IPS-15b (cell line): ENCODE measurements around the gene TMCO4.

ENCODE experiments used
- H3K27me3 ChIP-seq: one replicate; pipeline ENCODE4 v1.6.1; 2013; ENCODE audit warnings: low read length; ENCODE audit not compliant: control insufficient read depth, insufficient read depth
- H3K36me3 ChIP-seq: one replicate; pipeline ENCODE4 v1.6.1; 2013; ENCODE audit warnings: low read length; ENCODE audit not compliant: control insufficient read depth, insufficient read depth
- H3K4me1 ChIP-seq: one replicate; pipeline ENCODE4 v1.6.1; 2013; ENCODE audit warnings: mild to moderate bottlenecking, low read length; ENCODE audit not compliant: control insufficient read depth, insufficient read depth
- H3K4me3 ChIP-seq: one replicate; pipeline ENCODE4 v1.5.1; 2013; ENCODE audit warnings: low read depth, low read length
- H3K9ac ChIP-seq: one replicate; pipeline ENCODE4 v1.6.1; 2013; ENCODE audit warnings: low read depth, mild to moderate bottlenecking, low read length
- H3K9me3 ChIP-seq: one replicate; pipeline ENCODE4 v1.6.1; 2013; ENCODE audit warnings: mild to moderate bottlenecking, low read length; ENCODE audit not compliant: control insufficient read depth, insufficient read depth

The TMCO4 gene

GRCh38 chr1:19756480-19756879 lies 43.2 kb downstream of the TMCO4 start:
- Histone ChIP-seq H3K4me3 (no peak overlapping the region), H3K9me3 (no peaks in the 10 kb centered on the region), H3K27me3 (no peaks in the 10 kb centered on the region), H3K9ac (no peak overlapping the region), H3K4me1 (no peaks in the 10 kb centered on the region), H3K36me3 (no peaks in the 10 kb centered on the region)

DNA sequence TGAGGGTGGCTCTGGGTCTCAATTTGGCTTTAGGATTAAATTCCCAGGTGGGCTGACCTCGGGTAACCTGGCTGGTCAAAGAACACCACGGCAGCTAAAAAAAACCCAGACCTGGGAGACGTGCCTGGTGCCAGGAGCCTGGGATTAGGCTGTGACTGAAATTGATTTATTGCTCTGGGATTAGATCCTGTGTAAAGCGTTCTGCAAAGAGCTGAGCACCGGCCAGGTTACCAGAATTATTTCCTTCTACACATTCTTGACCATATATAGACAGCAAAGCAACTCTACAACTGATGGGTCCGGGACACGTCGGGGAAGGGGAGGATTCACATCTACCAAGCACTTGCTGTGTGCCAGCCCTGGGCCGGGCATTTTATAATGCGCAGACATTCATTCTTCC lies 45.2 kb downstream of the TMCO4 start:
- Histone ChIP-seq H3K9ac (no peak overlapping the region), H3K4me1 (no peaks in the 10 kb centered on the region), H3K27me3 (no peaks in the 10 kb centered on the region), H3K9me3 (no peaks in the 10 kb centered on the region), H3K4me3 (no peak overlapping the region), H3K36me3 (no peaks in the 10 kb centered on the region)

DNA sequence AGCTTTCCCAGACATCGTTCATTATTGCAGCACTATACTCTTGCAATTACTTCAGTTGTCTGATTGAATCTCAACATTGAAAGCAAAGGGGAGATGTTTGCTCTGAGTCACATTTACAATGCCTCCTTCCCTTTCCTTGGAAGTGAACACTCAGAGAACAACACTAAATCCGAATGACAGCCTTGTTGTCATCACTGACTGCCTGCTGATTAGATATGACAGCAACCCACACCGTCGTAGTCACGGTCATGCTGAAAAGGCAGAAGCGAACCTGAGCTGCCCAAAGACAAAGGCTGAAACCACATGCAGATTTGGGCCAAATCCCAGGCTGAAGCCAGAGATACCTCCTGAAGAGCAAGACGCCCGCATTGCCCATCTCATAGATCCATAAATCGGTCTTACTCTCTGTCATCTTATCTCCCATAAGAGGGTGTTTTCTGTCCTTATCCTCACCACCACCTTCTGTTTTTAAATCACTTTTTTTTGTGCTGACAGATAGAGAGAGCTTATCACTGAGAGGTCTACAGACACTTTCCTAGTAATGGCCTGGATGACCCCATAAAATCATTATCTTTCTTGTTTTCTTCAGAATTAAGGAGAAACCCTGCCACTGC lies 47.5 kb downstream of the TMCO4 start:
- Histone ChIP-seq H3K9ac (no peak overlapping the region), H3K27me3 (no peaks in the 10 kb centered on the region), H3K4me3 (no peak overlapping the region), H3K9me3 (no peaks in the 10 kb centered on the region), H3K36me3 (no peaks in the 10 kb centered on the region), H3K4me1 (no peaks in the 10 kb centered on the region)

GRCh38 chr1:19750882-19751276 lies 48.8 kb downstream of the TMCO4 start:
- Histone ChIP-seq H3K9ac (no peak overlapping the region), H3K36me3 (no peaks in the 10 kb centered on the region), H3K9me3 (no peaks in the 10 kb centered on the region), H3K27me3 (no peaks in the 10 kb centered on the region), H3K4me1 (no peaks in the 10 kb centered on the region), H3K4me3 (no peak overlapping the region)

DNA sequence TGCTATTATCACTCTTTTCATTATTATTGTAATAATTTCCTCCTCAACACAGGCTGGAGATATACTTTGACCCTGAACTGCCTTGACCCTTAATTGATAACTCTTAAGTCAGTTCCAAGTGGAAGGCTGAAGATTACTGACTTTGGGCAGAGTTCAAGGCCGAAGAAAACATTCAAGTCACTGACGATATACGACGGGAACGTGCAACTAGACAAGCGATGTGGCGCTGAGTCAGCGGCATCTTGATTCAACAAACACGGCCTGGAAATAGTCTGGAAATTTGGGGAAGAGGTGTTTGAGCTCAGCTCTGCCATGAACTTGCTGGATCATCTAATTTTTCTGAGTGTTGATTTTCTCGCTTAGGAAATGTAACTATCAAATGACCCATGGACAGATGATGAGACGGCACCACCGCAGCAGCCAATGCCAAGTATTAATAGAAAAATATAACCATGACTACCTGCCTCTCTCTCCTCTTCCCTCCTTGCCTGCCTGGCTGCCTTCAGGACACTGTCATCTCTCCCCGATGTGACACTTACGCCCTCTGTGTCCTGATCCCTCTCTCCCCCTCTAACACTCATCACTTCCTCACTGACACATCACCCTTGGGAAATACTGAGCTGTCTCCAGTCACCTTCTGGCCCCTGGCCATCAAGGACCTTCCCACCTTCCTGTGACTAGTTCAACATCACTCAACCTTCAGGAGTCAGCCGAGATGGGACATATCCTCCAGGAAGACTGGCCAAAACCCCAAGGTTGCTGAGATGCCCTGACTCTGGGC lies 49.4 kb downstream of the TMCO4 start:
- H3K9ac ChIP-seq: no peak overlapping the region
- no peaks in the 10 kb centered on the region for H3K36me3 ChIP-seq
- no peaks in the 10 kb centered on the region for H3K27me3 ChIP-seq
- H3K9me3 ChIP-seq: no peaks in the 10 kb centered on the region
- no peak overlapping the region for H3K4me3 ChIP-seq
- no peaks in the 10 kb centered on the region for H3K4me1 ChIP-seq

DNA sequence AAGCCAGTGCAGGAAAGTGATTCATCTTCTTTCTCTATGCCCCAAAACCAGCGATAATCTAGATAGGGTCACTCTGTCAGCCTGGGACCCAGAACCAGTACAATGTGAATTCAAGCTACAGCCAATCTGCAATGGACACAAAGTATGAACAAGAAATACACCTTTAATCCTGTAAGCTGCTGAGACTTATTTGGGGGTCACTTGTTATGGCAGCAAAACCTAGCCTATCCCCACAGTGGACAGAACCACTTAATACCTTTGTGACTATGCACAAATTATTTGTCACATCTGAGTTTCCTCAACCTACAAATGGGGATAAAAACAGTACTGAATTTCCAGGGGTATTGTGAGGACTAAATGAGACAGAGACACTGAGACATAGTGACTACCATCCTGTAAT lies 50.0 kb downstream of the TMCO4 start:
- Histone ChIP-seq H3K9me3 (no peaks in the 10 kb centered on the region), H3K9ac (no peak overlapping the region), H3K4me3 (no peak overlapping the region), H3K27me3 (no peaks in the 10 kb centered on the region), H3K36me3 (no peaks in the 10 kb centered on the region), H3K4me1 (no peaks in the 10 kb centered on the region)

- Histone ChIP-seq H3K4me3 (no peak overlapping the region), H3K4me1 (no peaks in the 10 kb centered on the region), H3K27me3 (no peaks in the 10 kb centered on the region), H3K9me3 (no peaks in the 10 kb centered on the region), H3K9ac (no peak overlapping the region), H3K36me3 (no peaks in the 10 kb centered on the region)
These were observed 52.0 kb downstream of the TMCO4 start for GRCh38 chr1:19747761-19748160.

DNA sequence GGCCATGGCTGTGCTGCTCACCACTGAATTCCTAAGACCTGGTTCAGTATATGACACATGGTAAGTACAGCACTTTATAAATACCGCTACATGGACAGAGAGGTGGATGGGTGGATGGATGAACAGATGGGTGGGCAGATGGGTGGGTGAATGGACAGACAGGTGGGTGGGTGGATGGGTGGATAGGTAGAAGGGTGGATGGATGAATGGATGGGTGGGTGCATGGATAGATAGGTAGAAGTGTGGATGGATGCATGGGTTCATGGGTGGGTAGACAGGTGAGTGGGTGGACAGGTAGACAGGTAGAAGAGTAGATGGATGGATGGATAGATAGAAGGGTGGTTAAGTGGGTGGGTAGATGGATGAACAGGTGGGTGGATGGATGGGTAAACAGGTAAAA lies 54.8 kb downstream of the TMCO4 start:
- no peak overlapping the region for H3K9ac ChIP-seq
- H3K4me1 ChIP-seq: no peaks in the 10 kb centered on the region
- no peaks in the 10 kb centered on the region for H3K36me3 ChIP-seq
- H3K9me3 ChIP-seq: no peaks in the 10 kb centered on the region
- no peaks in the 10 kb centered on the region for H3K27me3 ChIP-seq
- no peak overlapping the region for H3K4me3 ChIP-seq

GRCh38 chr1:19744335-19744743 lies 55.4 kb downstream of the TMCO4 start:
- H3K9me3 ChIP-seq: no peaks in the 10 kb centered on the region
- H3K9ac ChIP-seq: no peak overlapping the region
- H3K4me1 ChIP-seq: no peaks in the 10 kb centered on the region
- H3K36me3 ChIP-seq: no peaks in the 10 kb centered on the region
- no peak overlapping the region for H3K4me3 ChIP-seq
- no peaks in the 10 kb centered on the region for H3K27me3 ChIP-seq

DNA sequence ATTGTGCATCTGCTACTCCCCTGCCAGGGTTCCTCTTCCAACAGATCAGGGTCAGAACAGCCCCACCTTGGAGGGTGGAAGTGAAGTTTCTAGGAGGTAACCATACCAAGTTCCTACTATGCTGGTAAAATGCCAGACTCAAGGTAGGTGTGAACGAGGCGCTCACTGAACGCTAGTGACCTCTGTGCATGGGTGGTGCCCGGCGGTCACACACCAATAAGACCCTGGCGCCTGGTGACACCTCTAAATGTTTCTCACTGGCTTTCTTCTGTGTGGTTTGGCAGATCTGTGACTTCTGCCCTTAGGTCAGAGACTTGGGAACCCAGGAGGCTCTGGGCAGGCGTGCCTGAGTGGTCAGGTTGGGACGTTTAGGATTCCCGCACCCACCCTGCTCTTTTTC lies 55.9 kb downstream of the TMCO4 start:
- H3K9me3 ChIP-seq: no peaks in the 10 kb centered on the region
- no peaks in the 10 kb centered on the region for H3K4me1 ChIP-seq
- H3K4me3 ChIP-seq: no peak overlapping the region
- no peaks in the 10 kb centered on the region for H3K36me3 ChIP-seq
- no peak overlapping the region for H3K9ac ChIP-seq
- no peaks in the 10 kb centered on the region for H3K27me3 ChIP-seq

GRCh38 chr1:19743180-19743579 lies 56.5 kb downstream of the TMCO4 start:
- Histone ChIP-seq H3K4me1 (no peaks in the 10 kb centered on the region), H3K9ac (no peak overlapping the region), H3K4me3 (no peak overlapping the region), H3K9me3 (no peaks in the 10 kb centered on the region), H3K36me3 (no peaks in the 10 kb centered on the region), H3K27me3 (no peaks in the 10 kb centered on the region)

DNA sequence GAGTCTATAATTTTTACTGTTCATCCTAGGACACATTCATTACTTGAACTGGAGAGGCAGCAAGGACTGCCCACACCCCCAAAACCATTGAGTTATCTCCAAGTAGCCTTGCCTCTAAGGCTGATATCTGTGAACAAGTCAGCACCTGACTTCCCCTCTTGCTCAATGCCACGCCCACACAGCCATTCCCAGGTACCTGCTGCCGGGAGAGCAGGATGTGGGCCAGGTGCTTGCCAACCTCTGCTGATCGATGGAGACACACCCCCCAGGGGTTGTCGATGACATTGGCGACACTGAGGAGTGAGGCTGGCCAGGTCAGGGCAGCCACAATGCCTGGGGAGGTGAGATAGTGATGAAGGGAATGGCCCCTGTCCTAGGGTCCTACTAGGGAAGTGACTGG lies 60.1 kb downstream of the TMCO4 start:
- no peaks in the 10 kb centered on the region for H3K36me3 ChIP-seq
- no peaks in the 10 kb centered on the region for H3K9me3 ChIP-seq
- H3K9ac ChIP-seq: no peak overlapping the region
- no peaks in the 10 kb centered on the region for H3K4me1 ChIP-seq
- H3K4me3 ChIP-seq: no peak overlapping the region
- H3K27me3 ChIP-seq: no peaks in the 10 kb centered on the region
